ENCODE measurements around the gene PPP1R11. TPM values are rescaled to one million over a fixed set of nuclear protein-coding genes. Genes with fewer than 3 reads are reported as not detected.

The PPP1R11 gene
- total and polyA plus RNA-seq, 2 of the 13 experiments (the other 11 are each of a cell fraction or from before 2014, with no cell fraction given) = 32.1 to 58.9 TPM

DNA sequence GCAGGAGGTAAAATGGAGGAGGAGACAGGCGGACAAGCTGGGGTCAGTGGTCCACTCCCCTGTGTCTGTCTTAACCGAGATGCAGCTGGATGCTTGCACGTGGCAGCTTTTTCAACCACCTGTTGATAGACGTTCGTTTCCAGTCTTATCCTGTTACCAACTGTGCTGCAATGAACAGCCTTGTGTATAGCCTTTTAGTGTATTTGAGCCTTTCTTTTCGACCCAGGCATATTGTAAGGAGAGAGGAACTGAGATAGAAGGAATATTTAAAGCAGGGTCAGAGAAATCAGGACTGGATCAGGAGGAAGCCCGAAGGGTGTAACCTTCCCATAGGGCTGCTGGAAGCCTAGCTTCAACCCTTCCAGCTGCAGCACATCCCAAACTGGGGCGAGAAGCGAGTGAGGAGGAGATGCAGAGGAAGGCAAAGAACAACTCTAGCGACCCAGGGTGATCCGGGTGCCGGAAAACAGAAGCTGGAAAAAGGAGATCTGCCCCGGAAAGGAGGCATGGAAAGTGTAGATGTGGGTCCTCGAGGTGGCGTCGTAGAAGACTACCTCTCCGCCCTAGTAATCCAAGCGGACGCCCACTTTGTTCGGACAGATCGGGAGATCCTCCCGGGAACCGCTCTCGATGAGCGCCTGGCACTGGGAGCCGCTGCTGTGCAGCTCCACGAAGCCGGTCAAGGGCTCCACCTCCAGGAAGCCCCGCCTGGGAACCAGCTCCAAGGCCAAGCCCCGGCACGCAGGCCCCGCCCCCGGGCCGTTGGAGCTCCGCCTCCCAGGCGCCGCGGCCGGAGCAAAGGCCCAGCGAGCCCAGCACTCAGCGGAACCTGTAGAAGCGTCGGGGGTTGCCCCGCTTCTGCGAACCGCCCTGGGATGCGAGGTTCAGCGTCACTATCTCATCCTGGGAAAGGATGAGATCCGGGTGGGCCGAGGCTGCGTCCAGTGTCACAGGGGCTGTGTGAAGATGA lies 34.7 kb downstream of the PPP1R11 start (continued):
- TF ChIP-seq ZNF775 (CRISPR knock-in tag; IDR thresholded peaks at IDR 0.05; ENCODE audit: borderline replicate concordance) (no peak), ZMYM4 (CRISPR knock-in tag; IDR thresholded peaks at IDR 0.05) (peak; percentile 69), MTA1 (CRISPR knock-in tag; IDR thresholded peaks at IDR 0.05; ENCODE audit: borderline replicate concordance) (peak; percentile 60; the same call in 1 of the 2 replicates), RARA (CRISPR knock-in tag; IDR thresholded peaks at IDR 0.05) (peak; percentile 48), ZNF362 (CRISPR knock-in tag; IDR thresholded peaks at IDR 0.05; ENCODE audit: borderline replicate concordance) (peak; percentile 8; the same call in 1 of the 2 replicates), ZNF337 (CRISPR knock-in tag; IDR thresholded peaks at IDR 0.05; ENCODE audit: borderline replicate concordance, low read depth) (no peak), HINFP (CRISPR knock-in tag; IDR thresholded peaks at IDR 0.05; ENCODE audit: low read depth) (peak; percentile 74), CHD4 (IDR thresholded peaks at IDR 0.05; ENCODE audit: borderline replicate concordance, low read length) (no peak), HBP1 (CRISPR knock-in tag; IDR thresholded peaks at IDR 0.05; ENCODE audit: low read depth) (peak; percentile 81; the same call in 1 of the 2 replicates), RERE (CRISPR knock-in tag; IDR thresholded peaks at IDR 0.05; ENCODE audit: low read depth) (peak; percentile 59; the same call in 1 of the 2 replicates), PCBP2 (optimal IDR thresholded peaks at IDR 0.05; ENCODE audit: low read depth, low read length, poor library complexity, severe bottlenecking) (no peak), ZNF547 (CRISPR knock-in tag; IDR thresholded peaks at IDR 0.05) (peak; percentile 87), ZBTB10 (CRISPR knock-in tag; IDR thresholded peaks at IDR 0.05; ENCODE audit: borderline replicate concordance) (no peak), GATA4 (IDR thresholded peaks at IDR 0.05; ENCODE audit: borderline replicate concordance, low read depth) (peak; percentile 80; the same call in 1 of the 2 replicates)
